GM06990 (cell line): ENCODE data around the gene MYT1.

ENCODE experiments used
- DNase-seq: peaks from one replicate; pipeline ENCODE4 v3.0.0-alpha.2; 2011; ENCODE audit not compliant: insufficient read length; ENCODE audit errors: extremely low read depth
- H3K27me3 ChIP-seq: replicated peaks from 2 replicates; pipeline ENCODE4 v1.6.0; 2011; ENCODE audit warnings: low read length; ENCODE audit not compliant: control insufficient read depth, insufficient read depth
- H3K36me3 ChIP-seq: 2 replicates; pipeline ENCODE4 v1.5.1; 2011; ENCODE audit warnings: low read length; ENCODE audit not compliant: control insufficient read depth, insufficient read depth
- H3K4me3 ChIP-seq: replicated peaks from 2 replicates; pipeline ENCODE4 v1.5.1; 2011; ENCODE audit warnings: low read depth, mild to moderate bottlenecking, control low read depth, low read length
- TF ChIP-seq, protein P1 (sequence below): IDR thresholded peaks from 2 replicates; pipeline ENCODE4 v1.5.1; 2011; ENCODE audit warnings: low read length, control low read depth, mild to moderate bottlenecking, inconsistent platforms; ENCODE audit not compliant: insufficient read depth, poor library complexity, severe bottlenecking

MYT1 gene

DNA sequence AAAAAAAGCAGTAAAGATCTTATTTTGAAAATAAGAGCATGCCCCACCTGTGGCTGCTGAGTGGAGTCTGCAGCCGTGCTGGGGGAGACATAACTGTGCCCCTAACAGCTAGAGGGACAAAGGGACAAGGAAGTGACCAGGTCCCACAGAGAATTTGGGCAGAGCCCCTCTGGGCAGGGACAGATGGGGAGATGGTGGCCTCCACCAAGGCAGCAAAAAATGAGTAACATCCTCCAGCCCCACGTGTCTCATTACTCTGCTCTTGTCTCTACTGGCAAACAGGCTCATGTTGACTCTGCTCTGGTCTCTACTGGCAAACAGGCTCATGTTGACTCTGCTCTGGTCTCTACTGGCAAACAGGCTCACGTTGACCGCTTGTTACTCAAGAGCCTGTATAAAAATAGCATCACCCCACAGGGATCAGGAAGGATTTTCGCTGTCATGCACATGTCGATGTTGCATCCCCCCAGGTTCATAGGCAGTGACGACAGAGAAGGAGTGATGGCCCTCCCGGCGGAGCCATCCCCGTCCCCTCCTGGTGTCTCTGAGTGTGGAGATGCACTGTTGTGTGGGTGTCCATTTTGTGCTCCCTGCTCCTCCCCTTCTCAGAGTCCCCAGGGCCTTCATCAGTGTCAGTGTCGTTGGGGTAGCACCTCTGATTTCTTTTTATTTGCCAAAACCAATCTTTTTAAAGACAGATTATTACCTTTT lies 74.0 kb downstream of the MYT1 start:
- TF ChIP-seq, protein P1, sequence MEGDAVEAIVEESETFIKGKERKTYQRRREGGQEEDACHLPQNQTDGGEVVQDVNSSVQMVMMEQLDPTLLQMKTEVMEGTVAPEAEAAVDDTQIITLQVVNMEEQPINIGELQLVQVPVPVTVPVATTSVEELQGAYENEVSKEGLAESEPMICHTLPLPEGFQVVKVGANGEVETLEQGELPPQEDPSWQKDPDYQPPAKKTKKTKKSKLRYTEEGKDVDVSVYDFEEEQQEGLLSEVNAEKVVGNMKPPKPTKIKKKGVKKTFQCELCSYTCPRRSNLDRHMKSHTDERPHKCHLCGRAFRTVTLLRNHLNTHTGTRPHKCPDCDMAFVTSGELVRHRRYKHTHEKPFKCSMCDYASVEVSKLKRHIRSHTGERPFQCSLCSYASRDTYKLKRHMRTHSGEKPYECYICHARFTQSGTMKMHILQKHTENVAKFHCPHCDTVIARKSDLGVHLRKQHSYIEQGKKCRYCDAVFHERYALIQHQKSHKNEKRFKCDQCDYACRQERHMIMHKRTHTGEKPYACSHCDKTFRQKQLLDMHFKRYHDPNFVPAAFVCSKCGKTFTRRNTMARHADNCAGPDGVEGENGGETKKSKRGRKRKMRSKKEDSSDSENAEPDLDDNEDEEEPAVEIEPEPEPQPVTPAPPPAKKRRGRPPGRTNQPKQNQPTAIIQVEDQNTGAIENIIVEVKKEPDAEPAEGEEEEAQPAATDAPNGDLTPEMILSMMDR = no peak
- Histone ChIP-seq H3K36me3 (no peaks in the 10 kb centered on the region), H3K4me3 (no peak overlapping the region), H3K27me3 (no peaks in the 10 kb centered on the region)
- no peak for DNase-seq

DNA sequence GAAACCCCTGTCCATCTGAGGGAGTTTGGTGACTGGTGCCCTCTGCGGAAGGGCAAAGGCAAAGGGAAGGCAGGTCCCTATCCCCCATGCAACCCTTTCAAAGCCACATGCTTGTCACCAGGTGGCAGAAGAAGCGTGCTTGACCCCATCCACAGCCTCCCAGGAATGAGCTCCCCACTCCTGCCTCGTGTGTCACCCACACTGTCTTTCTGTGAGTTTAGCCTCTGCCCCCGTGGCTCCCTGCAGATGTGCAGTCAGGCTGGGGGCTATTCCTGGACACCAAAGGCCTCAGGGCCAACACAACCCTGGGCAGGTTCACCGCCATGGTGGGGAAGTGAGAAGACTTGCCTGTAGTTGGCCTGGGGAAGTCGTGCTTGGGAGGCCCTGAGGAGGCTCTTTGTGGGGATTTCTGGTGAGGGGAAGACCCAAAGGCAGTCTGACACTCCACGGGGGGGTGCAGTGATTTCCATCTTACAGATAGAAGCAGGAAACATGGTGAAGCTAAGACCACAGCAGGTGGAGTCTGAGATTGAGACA lies 74.7 kb downstream of the MYT1 start:
- TF ChIP-seq, protein P1 = peak; percentile 20
- Histone ChIP-seq H3K27me3 (no peaks in the 10 kb centered on the region), H3K4me3 (no peak overlapping the region), H3K36me3 (no peaks in the 10 kb centered on the region)
- peak; percentile 64 for DNase-seq

DNA sequence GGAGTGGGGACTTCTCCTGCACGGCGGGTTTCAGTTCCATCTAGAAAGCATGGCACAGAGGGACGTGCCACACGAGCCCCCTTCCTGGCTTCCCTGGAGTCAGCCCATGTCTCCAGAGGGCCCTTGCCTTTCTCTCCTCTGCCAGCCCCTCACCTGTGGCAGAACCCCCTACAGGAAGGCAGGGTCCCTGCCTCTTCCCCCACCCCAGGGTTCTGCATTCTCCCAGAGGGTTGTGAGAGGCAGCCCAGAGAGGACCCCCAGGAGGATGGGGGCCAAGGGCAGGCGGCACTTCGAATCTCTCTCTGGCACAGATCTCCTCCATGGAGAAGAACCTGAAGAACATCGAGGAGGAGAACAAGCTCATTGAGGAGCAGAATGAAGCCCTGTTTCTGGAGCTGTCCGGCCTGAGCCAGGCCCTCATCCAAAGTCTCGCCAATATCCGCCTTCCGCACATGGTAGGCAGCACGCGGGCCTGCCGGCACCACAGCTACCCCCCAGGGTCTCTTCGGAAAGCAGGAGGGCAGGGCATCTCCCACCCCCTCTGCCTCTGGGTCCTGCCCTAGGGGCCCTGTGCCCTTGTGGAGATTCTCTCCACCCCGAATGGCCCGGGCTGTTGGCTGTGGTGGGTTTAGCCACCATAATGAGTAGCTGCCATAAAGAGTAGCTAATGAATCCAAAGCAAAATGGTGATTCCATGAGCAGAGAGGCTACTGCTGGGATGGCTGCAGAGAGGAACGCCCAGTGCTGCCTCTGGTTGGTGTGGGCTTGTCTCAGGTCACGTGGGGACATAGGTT lies 75.4 kb downstream of the MYT1 start:
- Histone ChIP-seq H3K27me3 (no peaks in the 10 kb centered on the region), H3K36me3 (no peaks in the 10 kb centered on the region), H3K4me3 (no peak overlapping the region)
- DNase-seq = peak; percentile 34
- TF ChIP-seq, protein P1 = no peak

DNA sequence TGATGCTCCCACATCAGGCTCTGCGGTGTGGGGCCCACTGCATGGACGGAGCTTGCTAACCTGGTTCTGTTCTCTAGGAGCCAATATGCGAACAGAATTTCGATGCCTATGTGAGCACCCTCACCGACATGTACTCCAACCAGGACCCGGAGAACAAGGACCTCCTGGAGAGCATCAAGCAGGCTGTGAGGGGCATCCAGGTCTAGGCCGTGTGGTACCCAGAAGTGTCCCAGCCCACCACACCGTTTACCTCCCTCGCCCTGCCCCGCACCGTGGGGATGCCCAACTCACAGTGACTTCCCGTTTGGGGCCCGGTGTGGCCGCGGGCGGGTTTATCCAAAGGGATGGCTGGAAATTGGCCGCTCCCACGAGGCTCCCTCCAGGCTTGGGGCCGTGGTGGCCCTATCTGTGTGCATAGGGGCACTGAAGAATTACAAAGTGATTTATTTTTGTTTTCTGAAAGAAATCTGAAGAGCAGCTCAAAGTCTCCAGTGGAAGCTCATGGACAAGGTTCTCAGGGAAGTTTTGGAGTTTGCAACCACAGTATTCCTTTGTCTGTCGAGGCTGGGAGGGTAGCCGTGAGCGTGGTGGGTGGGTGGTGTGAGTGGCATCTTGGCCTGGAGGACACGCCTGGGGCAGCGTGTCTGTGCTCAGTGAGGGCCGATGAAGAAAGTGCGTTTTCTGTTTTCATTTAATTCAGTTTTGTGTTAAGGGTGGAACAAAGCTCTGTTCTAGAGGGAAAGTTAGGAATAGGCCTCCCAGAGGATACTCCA lies 76.2 kb downstream of the MYT1 start:
- no peaks in the 10 kb centered on the region for H3K27me3 ChIP-seq
- TF ChIP-seq, protein P1 = no peak
- DNase-seq = no peak

DNA sequence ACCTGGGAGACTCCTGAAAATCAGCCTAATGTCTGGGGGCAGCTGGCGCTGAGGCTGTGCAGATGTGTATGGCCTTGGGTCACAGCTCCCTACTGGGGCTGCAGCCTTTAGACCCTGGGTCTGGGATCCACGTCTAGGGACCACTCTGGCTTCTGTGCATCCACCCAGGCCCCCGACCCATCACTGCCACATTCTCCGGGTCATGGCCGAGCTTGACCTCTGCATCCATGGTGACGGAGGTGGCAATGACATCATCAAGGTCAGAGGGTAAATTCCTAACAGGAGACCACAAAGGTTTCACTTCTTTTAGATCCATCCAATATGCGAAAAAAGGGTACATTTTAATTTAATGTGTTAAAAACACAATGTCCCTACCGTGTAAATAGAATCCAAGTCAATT lies 76.8 kb downstream of the MYT1 start:
- DNase-seq = no peak

More for the DNA sequence above, 76.2 kb downstream of the MYT1 start:
- no peak overlapping the region for H3K4me3 ChIP-seq
- no peaks in the 10 kb centered on the region for H3K36me3 ChIP-seq

More for the DNA sequence above, 76.8 kb downstream of the MYT1 start:
- TF ChIP-seq, protein P1 = no peak
- Histone ChIP-seq H3K27me3 (no peaks in the 10 kb centered on the region), H3K4me3 (no peak overlapping the region), H3K36me3 (no peaks in the 10 kb centered on the region)
